IgD-negative memory B cell (primary cell): ENCODE results near the gene PCIF1. TPM values are rescaled to one million over a fixed set of nuclear protein-coding genes. Genes with fewer than 3 reads are reported as not detected.
"Not testable (repeated sequence)": the region's sequence is repeated elsewhere in the genome, so short reads cannot be mapped to it uniquely, and the experiment has no call there.

Experiments
- H3K27ac Mint-ChIP-seq, 3 donors: one replicate each; pipeline ENCODE4 v1.8.0; 2020 to 2022; ENCODE audit warnings: mild to moderate bottlenecking in 3 of 3, mixed read lengths in 3 of 3, moderate library complexity in 1 of 3
- H3K27me3 Mint-ChIP-seq: one replicate; pipeline ENCODE4 v1.8.0; 2021; ENCODE audit warnings: mixed read lengths
- H3K36me3 Mint-ChIP-seq: one replicate; pipeline ENCODE4 v1.8.0; 2020; ENCODE audit warnings: mild to moderate bottlenecking, mixed read lengths
- H3K4me1 Mint-ChIP-seq, 3 donors: one replicate each; pipeline ENCODE4 v1.8.0; 2020 to 2022; ENCODE audit warnings: mixed read lengths in 3 of 3, mild to moderate bottlenecking in 1 of 3
- H3K4me3 Mint-ChIP-seq, 4 donors: one replicate each; pipeline ENCODE4 v1.8.0; 2020 to 2022; ENCODE audit warnings: mild to moderate bottlenecking in 4 of 4, mixed read lengths in 4 of 4, moderate library complexity in 3 of 4
- H3K9me3 Mint-ChIP-seq, 3 donors: one replicate each; pipeline ENCODE4 v1.8.0; 2020 to 2021; ENCODE audit warnings: mixed read lengths in 3 of 3, mild to moderate bottlenecking in 1 of 3
- polyA plus RNA-seq: library from polyadenylated mRNA; unstranded; fragments of 300-500 nt; fragmentation: Illumina TruSeq; gene quantifications from one replicate; pipeline ENCODE4 v1.2.3, GENCODE V29; 2021

Gene PCIF1
- polyA plus RNA-seq, 1 donor from 2014 or later: 98.9 TPM

DNA sequence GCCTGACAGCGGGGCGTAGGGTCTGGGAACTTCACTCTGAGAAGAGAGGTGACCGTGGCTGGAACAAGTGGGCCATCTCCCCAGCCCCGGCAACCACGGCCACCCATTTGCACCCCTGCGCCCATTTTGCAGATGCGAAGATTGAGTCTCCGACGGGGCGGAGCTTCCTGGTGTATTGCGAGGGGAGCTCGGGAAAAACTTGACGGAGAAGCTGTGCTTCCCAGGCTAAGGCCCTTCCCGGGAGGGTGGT, 36.9 kb downstream of the PCIF1 start:
- Mint-ChIP-seq H3K36me3 (peaks cover 3% of the 10 kb centered on the region), H3K27ac (peak overlapping the region; percentile 92 to 100 (median 100)), H3K9me3 (no peaks in the 10 kb centered on the region), H3K27me3 (peaks cover 3% of the 10 kb centered on the region), H3K4me1 (peaks cover 16 to 23% (median 18%) of the 10 kb centered on the region in 3 donors), H3K4me3 (peak overlapping the region; percentile 94 to 98 (median 96))

DNA sequence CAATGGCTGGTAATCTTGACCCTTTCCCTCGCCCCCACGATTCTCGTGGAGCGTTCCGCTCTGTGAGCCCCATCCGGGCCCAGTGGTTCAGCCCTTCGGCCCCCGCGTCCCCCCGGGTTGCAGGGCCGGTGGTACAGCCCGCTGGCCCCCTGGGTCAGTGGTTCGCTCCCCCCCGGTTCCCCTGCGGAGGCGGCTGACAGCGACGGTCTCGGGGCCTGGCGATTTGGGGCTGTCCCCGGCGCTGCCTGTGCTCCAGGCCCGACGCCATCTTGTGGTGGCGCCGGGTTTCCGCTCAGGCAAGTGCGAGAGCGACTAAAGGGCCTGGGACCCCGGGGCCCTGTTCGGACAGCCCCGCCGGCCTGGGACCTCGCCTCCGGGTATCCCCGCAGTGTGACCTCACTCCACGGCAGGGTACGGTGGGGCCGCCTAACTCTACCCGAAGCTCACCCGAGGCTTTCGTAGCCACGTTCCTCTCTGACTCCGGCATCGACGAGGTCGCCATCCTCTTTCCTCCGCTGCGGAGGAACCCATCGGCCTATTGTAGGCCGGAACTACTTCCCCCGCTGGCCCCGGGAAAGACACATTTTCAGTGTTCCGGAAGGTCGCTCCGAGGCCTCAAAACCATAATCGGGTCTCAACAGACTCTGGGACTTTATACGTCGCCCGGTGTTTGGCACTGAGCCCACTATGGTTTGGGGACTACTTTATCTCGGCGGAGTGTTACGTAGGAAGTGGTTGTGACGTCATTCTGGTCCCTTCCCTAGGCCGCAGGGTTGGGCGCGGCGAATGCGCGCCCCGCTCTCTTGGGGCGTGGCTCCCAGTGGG, 37.4 kb downstream of the PCIF1 start, which contains the start of gene ZNF335:
TSS of gene ZNF335 (minus strand) at position 529 of the 825 bp plus-strand sequence. CDS start 793 bp downstream, outside the sequence.
- H3K27ac Mint-ChIP-seq: peak within 1 kb of the TSS; percentile 100
- peaks cover 3% of the 10 kb centered on the region for H3K27me3 Mint-ChIP-seq
- H3K4me1 Mint-ChIP-seq: peaks cover 16 to 23% (median 18%) of the 10 kb centered on the region in 3 donors
- H3K36me3 Mint-ChIP-seq: peaks cover 3% of the 10 kb centered on the region
- H3K4me3 Mint-ChIP-seq: peak within 1 kb of the TSS; percentile 94 to 98 (median 96)
- no peaks in the 10 kb centered on the region for H3K9me3 Mint-ChIP-seq

- peak overlapping the region; percentile 94 to 98 (median 96) for H3K4me3 Mint-ChIP-seq
- peaks cover 3% of the 10 kb centered on the region for H3K36me3 Mint-ChIP-seq
- H3K4me1 Mint-ChIP-seq: peaks cover 16 to 23% (median 18%) of the 10 kb centered on the region in 3 donors
- H3K27me3 Mint-ChIP-seq: peaks cover 3% of the 10 kb centered on the region
- peak overlapping the region; percentile 100 for H3K27ac Mint-ChIP-seq
- H3K9me3 Mint-ChIP-seq: no peaks in the 10 kb centered on the region
These were observed 38.2 kb downstream of the PCIF1 start for GRCh38 chr20:45972500-45973183.

DNA sequence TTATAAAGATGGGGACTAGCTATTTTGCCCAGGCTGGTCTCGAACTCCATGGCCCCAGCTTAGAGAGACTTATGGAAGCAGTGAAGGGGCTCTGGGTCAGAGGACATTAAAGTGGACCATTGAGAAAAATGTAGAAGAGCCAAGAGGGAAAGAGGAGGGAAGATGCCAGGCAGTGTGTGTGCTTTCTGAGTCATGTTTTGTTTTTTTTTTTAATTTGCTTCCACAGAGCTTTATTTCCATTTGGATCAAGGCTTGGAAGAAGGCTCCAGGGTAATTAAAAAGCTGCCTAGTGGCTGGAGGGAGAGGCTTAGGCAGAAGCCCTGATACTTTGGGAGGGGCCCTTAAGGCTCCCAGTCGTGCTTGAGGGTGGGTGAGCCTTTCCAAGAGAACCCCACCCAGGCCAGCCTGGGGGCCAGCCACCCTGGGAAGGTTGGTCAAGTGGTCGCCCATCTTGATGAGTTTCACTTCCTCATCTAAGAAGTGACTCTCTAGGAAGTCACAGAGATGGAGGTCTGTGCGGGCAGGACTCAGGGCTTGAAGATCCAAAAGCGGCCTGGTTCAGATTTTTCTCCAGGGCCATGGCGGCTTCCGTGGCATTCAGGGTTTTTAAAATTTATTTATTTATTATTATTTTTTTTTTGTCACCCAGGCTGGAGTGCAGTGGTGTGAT, 40.5 kb downstream of the PCIF1 start:
- Mint-ChIP-seq H3K27ac (peak overlapping the region in 1 of 3 donors; percentile 79), H3K4me1 (peaks cover 8 to 19% (median 12%) of the 10 kb centered on the region in 3 donors), H3K27me3 (peaks cover 3% of the 10 kb centered on the region), H3K36me3 (peaks cover 3% of the 10 kb centered on the region), H3K4me3 (no peak overlapping the region), H3K9me3 (no peaks in the 10 kb centered on the region)

DNA sequence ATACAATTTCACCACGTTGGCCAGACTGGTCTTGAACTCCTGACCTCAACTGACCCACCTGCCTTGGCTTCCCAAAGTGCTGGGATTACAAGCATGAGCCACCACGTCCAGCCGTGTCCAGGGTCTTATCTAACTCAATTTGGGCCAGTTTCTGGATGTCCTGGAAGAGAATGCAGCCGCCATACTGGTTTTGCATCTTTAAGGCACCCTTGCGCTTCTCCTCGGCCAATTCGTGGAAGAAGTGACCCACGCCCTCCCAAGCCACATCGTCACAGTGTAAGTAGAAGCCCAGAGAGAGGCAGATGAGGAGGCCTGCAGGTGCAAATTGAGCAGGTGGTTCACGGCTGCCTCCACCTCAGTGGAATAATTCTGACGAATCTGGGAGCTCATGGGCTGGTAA, 41.2 kb downstream of the PCIF1 start:
- peaks cover 3% of the 10 kb centered on the region for H3K36me3 Mint-ChIP-seq
- H3K9me3 Mint-ChIP-seq: no peaks in the 10 kb centered on the region
- peaks cover 3 to 14% (median 7%) of the 10 kb centered on the region in 3 donors for H3K4me1 Mint-ChIP-seq
- peak overlapping the region in 1 of 3 donors; percentile 53 for H3K27ac Mint-ChIP-seq
- peaks cover 3% of the 10 kb centered on the region for H3K27me3 Mint-ChIP-seq
- peak overlapping the region in 1 of 4 donors; percentile 12 for H3K4me3 Mint-ChIP-seq

DNA sequence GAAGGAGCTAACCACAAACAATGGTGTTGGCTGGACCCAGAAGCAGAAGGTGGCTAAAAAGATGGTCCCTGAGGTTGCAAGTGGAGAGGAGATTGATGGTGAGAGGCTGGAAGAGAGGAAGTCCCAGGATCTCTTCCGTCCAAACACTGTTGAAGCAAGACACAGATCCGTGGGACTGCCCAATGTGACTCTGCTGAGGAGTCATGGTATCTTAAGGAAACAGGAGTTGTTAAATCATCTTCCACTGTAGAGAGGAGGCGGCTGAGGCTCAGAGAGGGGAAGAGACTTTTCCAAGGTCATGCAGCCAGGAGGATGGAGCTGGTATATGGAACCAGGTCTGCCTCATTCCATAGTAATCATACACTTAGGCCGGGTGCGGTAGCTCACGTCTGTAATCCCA, 41.6 kb downstream of the PCIF1 start:
- peaks cover 3 to 10% (median 7%) of the 10 kb centered on the region in 3 donors for H3K4me1 Mint-ChIP-seq
- no peaks in the 10 kb centered on the region for H3K9me3 Mint-ChIP-seq

DNA sequence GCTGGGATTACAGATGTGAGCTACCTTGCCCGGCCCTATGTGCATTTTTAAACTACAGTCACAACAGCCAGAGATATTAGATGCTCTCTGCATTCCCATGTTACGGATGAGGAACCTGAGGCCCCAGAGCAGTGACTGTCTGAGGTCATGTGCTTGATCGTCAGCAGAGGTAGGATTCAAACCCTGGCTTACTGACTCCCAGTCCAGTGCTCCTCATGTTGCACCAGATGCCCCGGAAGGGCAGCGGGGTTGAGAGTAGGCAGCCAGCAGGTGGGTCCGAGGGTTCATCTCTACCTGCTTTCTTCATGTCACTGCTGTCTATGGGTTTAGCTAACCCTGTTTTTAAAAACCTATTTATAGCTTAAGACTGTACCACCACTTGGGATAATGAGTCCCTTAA, 46.8 kb downstream of the PCIF1 start:
- Mint-ChIP-seq H3K36me3 (peaks cover 1% of the 10 kb centered on the region), H3K27me3 (peaks cover 5% of the 10 kb centered on the region), H3K4me3 (no peak overlapping the region), H3K4me1 (peaks cover 0 to 1% (median 0%) of the 10 kb centered on the region in 3 donors), H3K9me3 (no peaks in the 10 kb centered on the region), H3K27ac (no peak overlapping the region)

More for the DNA sequence above, 41.6 kb downstream of the PCIF1 start:
- Mint-ChIP-seq H3K27ac (peak overlapping the region in 1 of 3 donors; percentile 53), H3K4me3 (peak overlapping the region in 1 of 4 donors; percentile 12), H3K36me3 (peaks cover 3% of the 10 kb centered on the region), H3K27me3 (peaks cover 3% of the 10 kb centered on the region)

- no peak overlapping the region for H3K4me3 Mint-ChIP-seq
- peaks cover 0 to 1% (median 0%) of the 10 kb centered on the region in 3 donors for H3K4me1 Mint-ChIP-seq
- H3K27ac Mint-ChIP-seq: no peak overlapping the region
- H3K36me3 Mint-ChIP-seq: peaks cover 1% of the 10 kb centered on the region
- no peaks in the 10 kb centered on the region for H3K9me3 Mint-ChIP-seq
- peaks cover 8% of the 10 kb centered on the region for H3K27me3 Mint-ChIP-seq
These were observed 48.8 kb downstream of the PCIF1 start for GRCh38 chr20:45983279-45983743.

DNA sequence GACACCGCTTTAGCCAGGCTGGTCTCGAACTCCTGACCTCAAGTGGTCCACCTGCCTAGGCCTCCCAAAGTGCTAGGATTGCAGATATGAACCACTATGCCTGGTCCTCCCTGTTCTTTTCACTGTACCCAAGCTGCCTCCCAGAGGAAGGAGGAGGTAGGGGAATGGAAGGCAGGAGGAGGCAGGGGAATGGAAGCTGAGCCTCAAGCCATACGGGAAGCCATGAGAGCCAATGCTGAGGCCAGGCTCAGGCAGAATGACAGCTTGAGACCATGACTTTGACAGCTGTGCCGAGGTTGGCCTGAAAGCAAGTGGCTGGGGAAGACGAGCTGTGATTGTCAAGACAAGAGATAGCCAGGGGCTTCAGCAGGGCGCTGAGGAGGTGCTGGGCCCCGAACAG, 51.1 kb downstream of the PCIF1 start:
- Mint-ChIP-seq H3K27ac (no peak overlapping the region), H3K4me1 (peaks cover 0 to 1% (median 0%) of the 10 kb centered on the region in 3 donors), H3K4me3 (no peak overlapping the region), H3K9me3 (no peaks in the 10 kb centered on the region), H3K36me3 (peaks cover 1% of the 10 kb centered on the region), H3K27me3 (peaks cover 14% of the 10 kb centered on the region)

- Mint-ChIP-seq H3K4me1 (peaks cover 2 to 5% (median 3%) of the 10 kb centered on the region in 3 donors), H3K9me3 (no peaks in the 10 kb centered on the region), H3K27me3 (peaks cover 15% of the 10 kb centered on the region), H3K36me3 (peaks cover 1% of the 10 kb centered on the region), H3K4me3 (no peak overlapping the region), H3K27ac (no peak overlapping the region)
These were observed 52.8 kb downstream of the PCIF1 start for GRCh38 chr20:45987108-45987780.

- not testable (repeated sequence) for H3K27ac Mint-ChIP-seq, H3K36me3 Mint-ChIP-seq, H3K9me3 Mint-ChIP-seq
- H3K27me3 Mint-ChIP-seq: peaks cover 18% of the 10 kb centered on the region
- peak overlapping the region in 1 of 4 donors; percentile 34 for H3K4me3 Mint-ChIP-seq
- H3K4me1 Mint-ChIP-seq: peaks cover 3 to 12% (median 4%) of the 10 kb centered on the region in 3 donors
These were observed 54.3 kb downstream of the PCIF1 start for GRCh38 chr20:45988830-45989229.

DNA sequence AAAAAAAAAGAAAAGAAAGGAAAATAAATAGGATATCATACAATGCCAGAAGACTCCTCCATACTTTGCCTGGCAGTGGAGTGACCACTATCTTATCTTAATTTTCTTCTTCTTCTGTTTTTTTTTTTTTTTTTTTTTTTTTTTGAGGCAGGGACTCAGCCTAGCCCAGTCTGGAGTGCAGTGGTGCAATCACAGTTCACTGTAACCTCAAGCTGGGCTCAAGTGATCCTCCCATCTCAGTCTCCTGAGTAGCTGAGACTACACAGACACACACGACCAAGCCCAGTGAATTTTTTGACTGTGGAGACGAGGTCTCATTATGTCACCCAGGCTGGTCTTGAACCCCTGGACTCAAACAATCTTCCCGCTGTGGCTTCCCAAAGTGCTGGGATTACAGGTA, 57.1 kb downstream of the PCIF1 start:
- Mint-ChIP-seq H3K4me1 (peaks cover 4 to 18% (median 6%) of the 10 kb centered on the region in 3 donors), H3K27me3 (peaks cover 17% of the 10 kb centered on the region), H3K9me3 (no peaks in the 10 kb centered on the region), H3K36me3 (no peaks in the 10 kb centered on the region), H3K27ac (no peak overlapping the region), H3K4me3 (no peak overlapping the region)

DNA sequence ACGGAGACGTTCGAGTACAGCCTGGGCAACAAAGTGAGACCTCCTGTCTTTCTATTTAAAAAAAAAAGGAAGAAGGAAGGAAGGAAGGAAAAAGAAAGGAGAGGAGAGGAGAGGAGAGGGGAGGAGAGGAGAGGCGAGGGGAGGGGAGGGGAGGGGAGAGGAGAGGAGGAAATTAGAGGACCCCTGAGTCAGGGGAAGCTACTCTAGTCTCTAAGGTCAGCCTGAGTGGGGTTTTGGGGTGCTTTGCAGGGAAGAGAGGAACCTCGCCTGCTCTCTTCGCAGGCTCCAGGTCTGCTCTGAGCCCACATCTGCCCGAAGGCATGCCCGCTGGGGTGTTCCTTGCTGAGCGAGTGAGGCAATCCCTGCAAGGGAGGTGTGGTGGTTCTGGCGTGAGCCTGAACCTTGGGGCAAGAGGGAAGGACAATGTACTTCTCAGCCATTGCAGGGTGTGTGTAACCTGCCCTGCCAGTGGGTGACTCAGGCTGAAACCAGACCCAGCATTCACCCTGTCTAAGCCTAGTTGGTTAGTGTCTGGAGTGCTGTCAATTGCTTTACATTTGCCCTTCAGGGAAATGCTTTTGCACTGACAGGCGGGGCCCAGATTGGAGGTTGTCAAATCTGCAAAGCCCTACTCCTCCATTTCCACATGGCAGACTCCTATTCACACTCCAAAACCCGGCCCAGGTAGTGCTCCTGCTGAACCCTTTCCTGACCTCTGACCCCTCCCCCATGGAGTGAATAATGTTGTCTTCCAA, 58.9 kb downstream of the PCIF1 start:
- no peak overlapping the region for H3K27ac Mint-ChIP-seq
- H3K27me3 Mint-ChIP-seq: peaks cover 21% of the 10 kb centered on the region
- no peaks in the 10 kb centered on the region for H3K36me3 Mint-ChIP-seq
- H3K4me3 Mint-ChIP-seq: no peak overlapping the region
- H3K9me3 Mint-ChIP-seq: no peaks in the 10 kb centered on the region
- peaks cover 4 to 28% (median 6%) of the 10 kb centered on the region in 3 donors for H3K4me1 Mint-ChIP-seq
